Stimulated activated CD4-positive, alpha-beta T cell treated with anti-CD3 and anti-CD28 coated beads, Interleukin-4, amount 100 ng/mL, for 24 hours (primary cell): ENCODE measurements around the gene CIRBP.

ENCODE experiments used
- DNase-seq: peaks from one replicate; pipeline ENCODE4 v3.0.0-alpha.2; 2020

The CIRBP gene

DNA sequence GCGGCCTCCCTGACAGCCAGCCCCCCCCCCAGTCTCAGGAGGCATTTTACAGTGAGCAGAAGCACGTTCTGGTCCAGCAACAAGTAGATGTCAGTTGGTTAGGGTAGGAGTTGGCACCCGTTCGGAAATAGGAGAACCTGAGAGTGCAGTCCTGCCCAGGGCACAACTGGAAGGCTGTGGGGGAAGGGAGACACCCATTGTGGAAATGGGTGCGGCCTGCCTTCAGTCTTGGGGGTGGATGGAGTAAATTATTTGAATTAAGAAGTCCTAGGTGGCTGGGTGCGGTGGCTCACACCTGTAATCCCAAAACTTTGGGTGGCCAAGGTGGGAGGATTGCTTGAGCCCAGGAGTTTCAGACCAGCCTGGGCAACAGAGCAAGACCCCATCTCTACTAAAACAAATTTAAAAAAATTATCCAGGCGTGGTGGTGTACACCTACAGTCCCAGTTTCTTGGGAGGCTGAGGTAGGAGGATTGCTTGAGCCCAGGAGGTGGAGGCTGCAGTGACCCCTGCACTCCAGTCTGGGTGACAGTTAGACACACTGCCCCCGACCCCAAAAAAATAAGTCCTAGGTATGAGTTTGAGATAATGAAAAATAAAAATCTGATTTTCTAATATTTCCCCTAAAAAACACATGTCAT is 1.2 kb downstream of the CIRBP start:
- peak; percentile 44 for DNase-seq

DNA sequence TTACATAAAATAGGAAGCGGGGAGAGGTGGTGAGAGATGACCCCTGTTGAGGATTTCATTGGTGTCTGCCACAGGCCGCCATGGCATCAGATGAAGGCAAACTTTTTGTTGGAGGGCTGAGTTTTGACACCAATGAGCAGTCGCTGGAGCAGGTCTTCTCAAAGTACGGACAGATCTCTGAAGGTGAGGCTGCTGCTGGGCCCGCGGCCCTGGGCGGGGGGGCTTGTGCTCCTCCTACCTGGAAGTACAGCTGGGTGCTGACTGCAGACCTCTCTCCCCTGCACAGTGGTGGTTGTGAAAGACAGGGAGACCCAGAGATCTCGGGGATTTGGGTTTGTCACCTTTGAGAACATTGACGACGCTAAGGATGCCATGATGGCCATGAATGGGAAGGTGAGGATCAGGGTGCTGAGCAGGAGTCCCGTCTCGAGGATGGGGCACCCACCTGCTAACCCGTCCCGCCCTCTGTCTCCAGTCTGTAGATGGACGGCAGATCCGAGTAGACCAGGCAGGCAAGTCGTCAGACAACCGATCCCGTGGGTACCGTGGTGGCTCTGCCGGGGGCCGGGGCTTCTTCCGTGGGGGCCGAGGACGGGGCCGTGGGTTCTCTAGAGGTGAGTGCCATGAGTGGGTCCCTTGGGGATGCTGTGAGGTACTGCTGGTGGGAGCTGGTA is 1.9 kb downstream of the CIRBP start:
- DNase-seq = no peak

DNA sequence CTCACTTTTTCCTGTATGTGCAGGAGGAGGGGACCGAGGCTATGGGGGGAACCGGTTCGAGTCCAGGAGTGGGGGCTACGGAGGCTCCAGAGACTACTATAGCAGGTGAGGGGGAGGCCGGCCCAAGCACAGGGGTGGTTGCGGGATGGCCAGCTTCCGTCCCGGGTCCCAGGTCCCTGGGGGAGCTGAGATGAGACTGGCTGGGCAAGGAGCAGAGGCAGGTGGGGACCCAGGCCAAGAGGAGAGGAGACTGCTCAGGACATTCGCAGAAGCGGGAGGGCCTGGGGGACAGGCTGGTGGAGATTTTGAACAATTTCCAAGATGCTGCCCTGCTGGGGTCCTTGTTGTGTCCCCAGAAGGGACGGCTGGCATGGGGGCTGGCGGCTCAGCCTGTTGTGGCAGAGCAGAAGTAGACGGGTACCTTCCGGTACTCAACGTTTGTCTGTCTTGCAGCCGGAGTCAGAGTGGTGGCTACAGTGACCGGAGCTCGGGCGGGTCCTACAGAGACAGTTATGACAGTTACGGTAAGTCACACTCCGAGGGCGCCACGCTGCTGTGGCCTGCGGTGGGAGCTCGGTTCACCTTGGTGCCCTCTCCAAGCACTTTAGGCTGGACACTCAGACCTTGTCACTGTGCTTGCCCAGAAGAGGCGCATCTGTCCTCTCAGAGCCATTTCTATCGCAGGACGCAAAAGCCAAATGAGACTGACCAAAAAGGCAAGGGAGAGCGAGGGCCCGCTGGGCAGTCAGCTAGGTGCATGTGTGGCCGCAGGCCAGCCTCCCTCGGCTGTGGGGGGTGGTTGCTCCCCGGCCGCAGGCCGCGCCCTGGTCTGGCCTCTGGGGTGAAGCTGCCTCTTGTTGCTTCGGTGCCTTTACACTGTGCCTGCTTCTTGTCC is 2.6 kb downstream of the CIRBP start:
- DNase-seq = no peak

DNA sequence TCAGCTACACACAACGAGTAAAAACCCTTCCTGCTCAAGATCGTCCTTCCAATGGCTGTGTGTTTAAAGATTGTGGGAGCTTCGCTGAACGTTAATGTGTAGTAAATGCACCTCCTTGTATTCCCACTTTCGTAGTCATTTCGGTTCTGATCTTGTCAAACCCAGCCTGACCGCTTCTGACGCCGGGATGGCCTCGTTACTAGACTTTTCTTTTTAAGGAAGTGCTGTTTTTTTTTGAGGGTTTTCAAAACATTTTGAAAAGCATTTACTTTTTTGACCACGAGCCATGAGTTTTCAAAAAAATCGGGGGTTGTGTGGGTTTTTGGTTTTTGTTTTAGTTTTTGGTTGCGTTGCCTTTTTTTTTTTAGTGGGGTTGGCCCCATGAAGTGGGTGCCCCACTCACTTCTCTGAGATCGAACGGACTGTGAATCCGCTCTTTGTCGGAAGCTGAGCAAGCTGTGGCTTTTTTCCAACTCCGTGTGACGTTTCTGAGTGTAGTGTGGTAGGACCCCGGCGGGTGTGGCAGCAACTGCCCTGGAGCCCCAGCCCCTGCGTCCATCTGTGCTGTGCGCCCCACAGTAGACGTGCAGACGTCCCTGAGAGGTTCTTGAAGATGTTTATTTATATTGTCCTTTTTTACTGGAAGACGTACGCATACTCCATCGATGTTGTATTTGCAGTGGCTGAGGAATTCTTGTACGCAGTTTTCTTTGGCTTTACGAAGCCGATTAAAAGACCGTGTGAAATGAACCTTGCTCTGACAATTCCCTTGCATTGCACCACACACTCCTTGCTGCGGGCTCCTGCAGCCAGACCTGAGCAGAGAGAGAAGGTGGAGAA is 3.5 kb downstream of the CIRBP start:
- no peak for DNase-seq

DNA sequence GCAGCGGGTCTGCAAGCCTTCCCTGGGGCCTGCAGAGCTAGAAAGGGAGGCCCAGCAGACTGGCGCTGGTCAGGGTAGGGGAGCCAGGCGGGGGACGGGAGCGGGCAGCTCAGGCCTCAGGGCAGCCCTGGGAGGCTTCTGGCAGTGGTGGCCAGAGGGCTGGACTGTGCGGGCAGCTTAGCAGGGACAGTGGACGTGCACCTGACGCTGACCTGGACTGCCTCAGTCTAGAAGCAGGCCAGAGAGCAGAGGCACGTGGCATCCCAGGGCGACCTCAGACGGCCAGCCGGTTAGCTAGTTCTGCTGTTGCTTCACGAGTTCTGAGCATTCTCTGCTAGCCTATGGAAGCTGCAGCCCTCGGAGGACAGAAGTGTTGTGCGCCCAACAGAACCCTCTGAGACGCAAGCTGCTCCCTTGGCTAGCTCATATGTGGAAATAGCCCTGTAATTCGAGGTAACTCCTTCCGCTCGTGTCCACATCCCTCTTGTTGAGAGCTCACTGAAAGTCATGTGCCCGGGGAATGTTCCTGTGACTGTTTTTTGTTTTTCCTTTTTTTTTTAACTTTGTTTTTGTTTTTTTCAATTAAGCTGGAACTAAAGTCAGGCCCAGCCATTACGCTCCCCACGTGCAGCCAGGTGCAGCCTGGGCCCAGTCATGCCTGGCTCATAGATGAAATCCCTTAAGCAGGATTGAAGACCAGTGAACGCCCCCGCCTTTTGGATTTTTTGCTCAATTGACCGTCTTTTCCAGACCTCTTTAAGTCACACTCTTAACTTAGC is 4.3 kb downstream of the CIRBP start:
- DNase-seq = no peak

DNA sequence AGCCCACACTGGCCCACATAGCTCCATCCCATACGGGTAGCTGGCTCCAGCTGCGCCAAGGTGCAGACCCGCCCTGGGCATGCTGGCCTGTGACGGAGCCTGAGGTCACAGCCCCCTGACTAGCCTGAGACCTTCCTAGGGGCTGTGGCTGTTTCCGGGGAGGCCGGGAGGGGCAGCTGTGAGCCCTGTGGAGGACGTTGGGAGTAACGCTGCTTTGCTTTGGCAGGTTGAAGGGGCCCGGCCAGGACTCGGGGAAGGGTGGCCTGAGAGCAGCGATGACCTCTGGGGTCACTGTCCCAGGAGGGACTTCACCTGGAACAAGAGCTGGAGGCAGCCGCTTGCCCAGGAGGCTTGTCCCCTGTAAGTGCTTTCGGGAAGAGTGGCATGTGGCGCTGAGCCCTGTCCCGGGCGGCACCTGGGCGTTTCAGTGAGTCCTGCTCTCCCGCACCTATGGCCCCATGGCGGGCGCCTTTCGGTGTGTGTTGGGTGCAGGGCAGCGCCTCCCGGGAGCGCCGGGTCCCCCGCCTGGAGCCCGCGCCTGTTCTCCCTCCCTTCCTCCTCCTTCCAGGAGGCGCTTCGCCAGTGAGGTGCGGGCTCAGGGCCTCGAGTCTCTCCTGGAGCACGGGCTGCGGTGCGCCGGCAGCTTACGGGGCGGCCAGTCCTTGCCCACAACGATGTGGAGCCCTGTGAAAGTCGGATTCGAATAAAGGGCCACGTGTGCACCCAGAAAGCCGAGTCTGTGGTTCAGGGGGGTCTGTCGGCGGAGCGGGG is 5.1 kb downstream of the CIRBP start:
- no peak for DNase-seq

DNA sequence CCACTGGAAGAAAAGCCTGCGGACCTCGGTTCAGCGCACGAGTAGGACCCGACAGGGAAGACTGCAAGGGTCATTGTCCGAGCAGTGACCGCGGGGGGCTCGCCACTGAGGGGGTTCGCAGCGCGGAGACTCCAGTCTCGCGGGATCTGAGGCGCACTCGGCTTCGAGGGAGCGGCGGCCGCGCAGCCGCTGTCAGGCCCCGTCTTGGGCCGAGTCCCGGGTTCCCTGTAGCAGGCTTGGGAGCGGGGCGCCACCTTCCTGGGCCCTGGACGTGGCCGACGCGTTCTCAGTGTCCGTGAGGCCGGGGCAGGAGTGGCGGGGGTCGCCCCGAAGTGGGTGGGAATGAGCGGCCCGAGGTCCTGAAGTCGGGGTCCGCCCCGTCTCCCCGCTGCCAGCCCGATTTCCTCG is 5.7 kb downstream of the CIRBP start:
- no peak for DNase-seq

DNA sequence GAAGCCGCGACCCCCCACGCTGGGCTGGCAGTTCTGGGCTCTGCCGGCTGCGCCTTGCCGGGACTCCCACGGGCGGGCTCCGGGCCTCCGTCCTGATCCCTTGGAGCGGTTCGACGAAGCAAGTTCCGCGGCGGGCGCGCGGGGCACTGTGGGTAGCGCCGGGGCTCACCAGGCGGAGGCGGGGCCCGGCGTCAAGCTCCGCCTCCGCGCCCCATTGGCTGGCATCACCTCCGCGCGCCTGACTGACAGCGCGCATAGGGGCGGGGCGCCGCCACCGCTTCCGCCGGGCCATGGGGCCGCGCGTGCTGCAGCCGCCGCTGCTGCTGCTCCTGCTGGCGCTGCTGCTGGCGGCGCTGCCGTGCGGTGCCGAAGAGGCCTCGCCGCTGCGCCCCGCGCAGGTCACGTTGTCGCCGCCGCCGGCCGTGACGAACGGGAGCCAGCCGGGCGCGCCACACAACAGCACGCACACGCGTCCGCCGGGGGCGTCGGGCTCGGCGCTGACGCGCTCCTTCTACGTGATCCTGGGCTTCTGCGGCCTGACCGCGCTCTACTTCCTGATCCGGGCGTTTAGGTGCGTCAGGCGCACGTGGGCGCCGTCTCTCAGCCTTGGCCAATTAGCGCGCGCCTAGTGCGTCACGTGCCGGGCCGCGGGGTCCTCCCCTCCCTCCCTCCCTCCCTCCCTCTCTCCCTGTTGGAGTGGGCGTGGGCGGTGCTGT is 6.3 kb downstream of the CIRBP start, which contains the start of gene FAM174C:
Gene FAM174C (plus strand): TSS at position 271 of the 716 bp plus-strand sequence. CDS start 20 bp downstream, at position 291.
- DNase-seq = peak; percentile 95

DNA sequence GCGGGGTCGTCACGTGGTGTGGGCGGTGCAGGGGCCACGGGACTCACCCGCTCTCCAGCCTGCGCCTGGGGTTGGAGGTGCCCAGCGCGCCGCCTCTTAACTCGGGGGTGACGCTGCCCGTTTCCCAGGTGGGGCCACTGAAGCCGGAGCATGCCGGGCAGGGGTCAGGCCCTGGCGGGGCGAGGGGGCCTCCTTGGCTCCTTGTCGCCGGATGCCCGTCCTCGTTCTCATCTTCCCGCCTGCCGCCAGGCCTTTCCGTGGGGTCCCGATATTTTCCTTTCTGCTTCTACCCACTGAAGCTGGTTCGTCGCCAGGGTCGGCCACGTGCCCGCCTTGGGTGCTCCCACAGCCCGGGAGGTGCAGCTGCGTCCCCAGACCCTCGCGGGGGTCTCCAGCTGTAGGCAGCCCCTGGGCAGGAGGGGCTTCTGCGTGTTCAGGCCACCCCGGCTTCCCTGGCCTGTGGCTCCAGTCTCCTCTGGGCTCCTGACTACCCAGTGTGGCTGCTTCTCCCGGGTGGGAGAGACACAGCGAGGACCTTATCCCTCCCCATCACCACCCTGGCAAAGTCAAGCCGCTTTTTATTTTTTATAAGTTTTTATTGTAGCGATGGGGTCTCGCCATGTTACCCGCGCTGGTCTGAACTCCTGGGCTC is 7.0 kb downstream of the CIRBP start:
- no peak for DNase-seq

DNA sequence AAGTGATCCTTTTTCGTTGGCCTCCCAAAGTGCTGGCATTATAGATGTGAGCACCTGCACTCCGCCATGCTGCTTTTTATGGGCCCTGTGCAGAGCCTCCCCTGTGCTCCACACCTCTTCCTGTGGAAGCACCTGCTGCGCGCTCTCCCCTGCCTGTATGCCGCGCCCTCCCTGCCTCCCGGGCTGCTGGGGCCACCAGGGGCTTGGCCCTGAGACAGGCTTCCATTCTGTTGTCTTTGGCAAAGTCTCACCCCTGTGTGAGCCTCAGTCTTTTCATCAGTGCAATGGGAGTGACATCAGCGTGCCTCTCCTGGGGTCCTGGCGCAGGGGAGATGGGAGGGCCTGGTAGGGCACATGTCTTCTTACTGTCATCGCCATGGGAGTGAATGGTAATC is 7.5 kb downstream of the CIRBP start:
- peak; percentile 42 for DNase-seq

DNA sequence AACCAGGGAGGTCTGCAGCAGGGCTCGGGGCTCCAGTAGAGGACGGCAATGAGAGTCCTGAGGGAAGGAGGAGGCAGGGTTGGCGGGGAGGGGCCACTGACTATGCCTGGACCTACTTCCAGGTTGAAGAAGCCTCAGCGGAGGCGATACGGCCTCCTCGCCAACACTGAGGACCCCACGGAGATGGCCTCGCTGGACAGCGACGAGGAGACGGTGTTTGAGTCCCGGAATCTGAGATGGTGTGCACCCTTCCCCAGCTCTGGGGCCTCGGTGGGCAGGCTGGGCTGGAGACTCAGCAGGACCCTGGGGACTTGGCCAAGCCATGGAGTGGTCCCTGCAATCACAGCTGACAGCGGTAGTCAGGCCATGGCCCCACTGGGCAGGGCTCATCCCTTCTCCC is 7.9 kb downstream of the CIRBP start:
- no peak for DNase-seq

- DNase-seq = no peak
Observed at GRCh38 chr19:1278074-1278473, 8.9 kb downstream of the CIRBP start.

GRCh38 chr19:1278713-1279660 is 9.9 kb downstream of the CIRBP start:
- no peak for DNase-seq

DNA sequence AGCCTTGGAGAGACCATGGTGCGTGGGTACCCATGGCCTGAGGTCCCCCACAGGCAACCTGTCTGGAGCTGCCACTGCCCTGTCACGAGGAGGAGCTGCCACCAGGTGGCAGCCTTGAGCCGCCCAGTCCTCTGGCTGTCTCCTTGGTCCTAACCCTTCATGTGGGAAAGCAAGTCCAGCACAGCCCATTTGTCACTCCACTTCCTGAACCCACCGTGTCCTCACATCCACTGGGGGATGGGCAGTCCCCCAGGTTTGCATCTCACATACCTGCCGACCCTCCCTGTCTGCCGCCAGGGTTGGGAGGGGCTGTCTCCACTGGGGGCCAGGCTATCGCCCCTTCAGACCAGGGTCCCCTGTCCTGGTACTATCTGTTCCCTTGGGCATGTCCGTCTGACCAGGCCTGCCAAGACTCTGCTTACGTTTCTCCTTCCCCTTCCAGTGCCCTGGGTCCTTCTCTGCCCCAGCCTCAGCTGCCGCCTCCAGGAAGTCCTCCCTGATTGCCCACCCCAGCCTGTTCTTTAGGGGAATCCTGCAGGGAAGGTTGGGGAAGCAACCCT is 10.7 kb downstream of the CIRBP start:
- peak; percentile 81 for DNase-seq

DNA sequence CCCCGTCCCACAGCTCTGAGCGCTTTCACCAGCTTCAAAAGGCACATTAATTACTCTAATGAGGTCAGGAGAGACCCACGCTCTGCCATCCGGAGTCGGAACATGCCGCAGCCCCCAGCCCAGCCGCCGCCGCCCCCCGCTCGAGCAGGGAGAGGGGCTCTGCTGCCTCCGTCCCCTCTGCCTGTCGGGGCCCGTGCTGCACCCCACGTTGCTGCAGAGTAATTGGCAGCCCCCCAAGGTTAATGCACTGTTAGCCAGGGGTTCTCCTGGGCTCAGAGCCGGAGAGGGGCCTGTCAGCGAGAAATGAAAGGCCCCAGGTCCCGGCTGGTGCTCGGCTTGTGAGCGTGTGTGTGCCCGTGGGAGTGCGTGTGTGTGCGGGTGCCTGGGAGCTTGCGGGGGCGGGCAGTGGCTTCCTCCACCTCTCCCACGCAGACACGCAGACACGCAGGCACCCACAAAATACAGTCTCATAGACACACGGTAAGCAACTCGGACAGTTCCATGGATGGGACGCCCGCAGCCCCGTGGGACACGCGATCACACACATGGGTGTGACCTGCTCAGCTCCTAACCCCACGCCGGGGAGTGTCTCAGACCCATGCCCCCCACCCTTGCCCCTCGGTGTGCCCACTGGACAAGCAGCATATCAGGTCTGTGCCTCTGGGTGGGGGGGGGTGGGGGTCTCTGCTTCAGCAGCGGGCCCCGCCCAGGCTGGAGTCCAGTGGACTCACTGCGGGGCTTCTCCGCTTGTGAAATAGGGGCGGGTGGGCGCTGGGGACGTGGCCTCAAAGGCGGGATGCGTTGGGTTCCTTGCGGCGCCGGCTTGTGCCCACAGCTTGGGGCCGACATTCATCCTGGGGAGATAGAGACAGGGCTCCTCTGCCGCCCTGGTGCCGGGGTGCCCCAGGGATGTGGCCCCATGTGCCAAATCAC is 11.8 kb downstream of the CIRBP start:
- DNase-seq = no peak

GRCh38 chr19:1281569-1282287 is 12.6 kb downstream of the CIRBP start:
- DNase-seq = no peak
